PC-3 (cell line): Measurements from ENCODE around the gene IFT22.

ENCODE experiments used
- EZH2 ChIP-seq: fragments of 300-600 bp; sonication (generic); IDR thresholded peaks from one replicate; pipeline ENCODE4 v1.6.1; 2017; ENCODE audit warnings: antibody characterized with exemption, mild to moderate bottlenecking, low read length; ENCODE audit not compliant: unreplicated experiment
- EZH2phosphoT487 ChIP-seq: fragments of 300-600 bp; sonication (generic); IDR thresholded peaks from 2 replicates; pipeline ENCODE4 v1.6.1; 2018; ENCODE audit warnings: mild to moderate bottlenecking, antibody characterized with exemption, low read length, borderline replicate concordance
- TF ChIP-seq, protein P1 (sequence below): fragments of 300-600 bp; sonication (generic); conservative IDR thresholded peaks from 2 replicates; pipeline ENCODE4 v1.5.1; 2017; ENCODE audit warnings: antibody characterized with exemption, low read depth, mild to moderate bottlenecking, low read length

DNA sequence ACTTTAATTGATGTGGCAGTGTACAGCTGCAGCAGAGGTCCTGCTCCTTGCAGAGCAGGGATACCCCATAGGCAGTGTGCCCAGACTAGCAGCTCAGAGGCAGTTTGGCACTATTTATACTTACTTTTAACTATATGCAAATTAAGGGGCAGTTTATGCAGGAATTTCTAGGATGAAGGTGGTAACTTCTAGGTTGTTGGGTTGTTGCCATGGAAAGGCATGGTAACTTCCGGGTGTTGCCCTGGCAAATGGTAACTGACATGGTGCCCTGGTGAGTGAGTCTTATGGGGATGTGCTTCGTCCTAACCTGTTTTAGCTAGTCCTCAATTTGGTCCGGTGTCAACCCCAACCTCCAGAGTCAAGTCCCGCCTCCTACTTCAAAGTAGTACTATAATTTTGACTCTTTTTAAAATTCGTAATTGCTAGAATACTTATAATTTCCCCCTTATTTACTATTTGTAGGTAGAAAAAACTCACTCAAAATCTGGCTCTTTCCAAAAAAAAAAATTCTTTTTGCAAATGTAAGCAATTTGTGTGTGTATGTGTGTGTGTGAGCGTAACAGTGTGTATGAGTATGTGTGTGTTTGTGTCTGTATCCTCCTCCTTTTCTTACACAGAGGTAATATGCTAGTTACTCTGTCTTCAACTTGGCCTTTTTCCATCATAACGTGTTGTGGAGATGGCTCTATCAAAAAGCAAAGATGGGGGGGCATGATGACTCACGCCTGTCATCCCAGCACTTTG, 47.0 kb upstream of the IFT22 start:
- TF ChIP-seq, protein P1, sequence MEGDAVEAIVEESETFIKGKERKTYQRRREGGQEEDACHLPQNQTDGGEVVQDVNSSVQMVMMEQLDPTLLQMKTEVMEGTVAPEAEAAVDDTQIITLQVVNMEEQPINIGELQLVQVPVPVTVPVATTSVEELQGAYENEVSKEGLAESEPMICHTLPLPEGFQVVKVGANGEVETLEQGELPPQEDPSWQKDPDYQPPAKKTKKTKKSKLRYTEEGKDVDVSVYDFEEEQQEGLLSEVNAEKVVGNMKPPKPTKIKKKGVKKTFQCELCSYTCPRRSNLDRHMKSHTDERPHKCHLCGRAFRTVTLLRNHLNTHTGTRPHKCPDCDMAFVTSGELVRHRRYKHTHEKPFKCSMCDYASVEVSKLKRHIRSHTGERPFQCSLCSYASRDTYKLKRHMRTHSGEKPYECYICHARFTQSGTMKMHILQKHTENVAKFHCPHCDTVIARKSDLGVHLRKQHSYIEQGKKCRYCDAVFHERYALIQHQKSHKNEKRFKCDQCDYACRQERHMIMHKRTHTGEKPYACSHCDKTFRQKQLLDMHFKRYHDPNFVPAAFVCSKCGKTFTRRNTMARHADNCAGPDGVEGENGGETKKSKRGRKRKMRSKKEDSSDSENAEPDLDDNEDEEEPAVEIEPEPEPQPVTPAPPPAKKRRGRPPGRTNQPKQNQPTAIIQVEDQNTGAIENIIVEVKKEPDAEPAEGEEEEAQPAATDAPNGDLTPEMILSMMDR: no peak
- TF ChIP-seq EZH2phosphoT487: no peak
- TF ChIP-seq EZH2: no peak
